Mesenchymal stem cell (in vitro differentiated cells and primary cell): ENCODE measurements around the gene ZBTB49.

Source experiments
- DNase-seq: peaks from one replicate; pipeline ENCODE4 v3.0.0-alpha.2; 2013
- H2AFZ ChIP-seq: one replicate; pipeline ENCODE4 v1.6.1; 2013; ENCODE audit warnings: low read depth, mild to moderate bottlenecking, control low read depth, inconsistent platforms, low read length, moderate library complexity
- H2AK5ac ChIP-seq: 2 replicates; pipeline ENCODE4 v1.6.1; 2013; ENCODE audit warnings: low read length, moderate library complexity, mild to moderate bottlenecking, inconsistent platforms; ENCODE audit not compliant: severe bottlenecking
- H2BK120ac ChIP-seq: one replicate; pipeline ENCODE4 v1.6.1; 2013; ENCODE audit warnings: low read depth, mild to moderate bottlenecking, inconsistent platforms, low read length, moderate library complexity
- H2BK12ac ChIP-seq, 2 experiments: one replicate each; pipeline ENCODE4 v1.6.1; 2013; ENCODE audit warnings: inconsistent platforms in 2 of 2, low read length in 2 of 2, mild to moderate bottlenecking in 2 of 2, moderate library complexity in 2 of 2, control low read depth in 1 of 2
- H2BK15ac ChIP-seq: one replicate; pipeline ENCODE4 v1.6.1; 2013; ENCODE audit warnings: mild to moderate bottlenecking, low read depth, inconsistent platforms; ENCODE audit not compliant: poor library complexity, severe bottlenecking
- H2BK5ac ChIP-seq: 2 replicates; pipeline ENCODE4 v1.6.1; 2013; ENCODE audit warnings: low read depth, mild to moderate bottlenecking, low read length, control low read depth, inconsistent platforms; ENCODE audit not compliant: poor library complexity, severe bottlenecking
- H3K14ac ChIP-seq, 2 experiments: one replicate each; pipeline ENCODE4 v1.6.1; 2013; ENCODE audit warnings: inconsistent platforms in 2 of 2, low read length in 2 of 2, control low read depth in 1 of 2, mild to moderate bottlenecking in 1 of 2, moderate library complexity in 1 of 2
- H3K18ac ChIP-seq, 2 experiments: one replicate each; pipeline ENCODE4 v1.6.1; 2013; ENCODE audit warnings: inconsistent platforms in 2 of 2, low read length in 2 of 2, control low read depth in 1 of 2, low read depth in 1 of 2, mild to moderate bottlenecking in 1 of 2
- H3K23ac ChIP-seq, 2 experiments: one replicate each; pipeline ENCODE4 v1.6.1; 2013; ENCODE audit warnings: inconsistent platforms in 2 of 2, low read length in 2 of 2, mild to moderate bottlenecking in 2 of 2, moderate library complexity in 2 of 2, control low read depth in 1 of 2
- H3K27ac ChIP-seq: 2 replicates; pipeline ENCODE4 v1.5.1; 2013; ENCODE audit warnings: mild to moderate bottlenecking, moderate library complexity, low read length, control low read depth, inconsistent platforms; ENCODE audit not compliant: poor library complexity, severe bottlenecking
- H3K27me3 ChIP-seq, 2 experiments: 2 replicates each; pipeline versions ENCODE4 v1.6.1 to v1.7.0; 2013; ENCODE audit warnings: low read length in 2 of 2, mild to moderate bottlenecking in 2 of 2, moderate library complexity in 2 of 2, control low read depth in 1 of 2, inconsistent platforms in 1 of 2; ENCODE audit not compliant: control insufficient read depth in 1 of 2, insufficient read depth in 1 of 2
- H3K36me3 ChIP-seq, 2 experiments: 2 replicates each; pipeline versions ENCODE4 v1.6.1 to v1.7.0; 2013; ENCODE audit warnings: low read length in 2 of 2, control low read depth in 1 of 2, inconsistent platforms in 1 of 2, low read depth in 1 of 2, mild to moderate bottlenecking in 1 of 2; ENCODE audit not compliant: insufficient read depth in 2 of 2, control insufficient read depth in 1 of 2
- H3K4ac ChIP-seq, 2 experiments: one replicate each; pipeline ENCODE4 v1.6.1; 2013; ENCODE audit warnings: inconsistent platforms in 2 of 2, low read length in 2 of 2, mild to moderate bottlenecking in 2 of 2, moderate library complexity in 2 of 2, control low read depth in 1 of 2, low read depth in 1 of 2
- H3K4me1 ChIP-seq: 2 replicates; pipeline ENCODE4 v1.6.1; 2013; ENCODE audit warnings: low read depth, low read length, control low read depth; ENCODE audit not compliant: control insufficient read depth, insufficient read depth
- H3K4me2 ChIP-seq: 2 replicates; pipeline ENCODE4 v1.6.1; 2013; ENCODE audit warnings: low read length, mild to moderate bottlenecking, inconsistent platforms; ENCODE audit not compliant: poor library complexity, severe bottlenecking
- H3K4me3 ChIP-seq, 2 experiments: 2 replicates each; pipeline versions ENCODE4 v1.5.1 to v1.7.0; 2013; ENCODE audit warnings: low read length in 2 of 2, mild to moderate bottlenecking in 2 of 2, control low read depth in 1 of 2, low read depth in 1 of 2; ENCODE audit not compliant: insufficient read depth in 1 of 2
- H3K79me1 ChIP-seq: replicated peaks from 2 replicates; pipeline ENCODE4 v1.6.1; 2013; ENCODE audit warnings: mild to moderate bottlenecking, control low read depth, low read length, inconsistent platforms; ENCODE audit not compliant: poor library complexity, severe bottlenecking
- H3K9ac ChIP-seq: 2 replicates; pipeline ENCODE4 v1.7.0; 2013; ENCODE audit warnings: mild to moderate bottlenecking, low read length, moderate library complexity
- H3K9me3 ChIP-seq: 2 replicates; pipeline ENCODE4 v1.7.0; 2013; ENCODE audit warnings: mild to moderate bottlenecking, low read length; ENCODE audit not compliant: control insufficient read depth
- H4K8ac ChIP-seq: one replicate; pipeline ENCODE4 v1.6.1; 2013; ENCODE audit warnings: inconsistent platforms, mild to moderate bottlenecking, low read length, moderate library complexity
- H4K91ac ChIP-seq: one replicate; pipeline ENCODE4 v1.6.1; 2013; ENCODE audit warnings: mild to moderate bottlenecking, low read length, inconsistent platforms
- WGBS: methylation state at CpG from one replicate; pipeline ENCODE4 v1.1.7; 2013; ENCODE audit warnings: mixed read lengths; 5-methylcytosine and 5-hydroxymethylcytosine counted together

The ZBTB49 gene

DNA sequence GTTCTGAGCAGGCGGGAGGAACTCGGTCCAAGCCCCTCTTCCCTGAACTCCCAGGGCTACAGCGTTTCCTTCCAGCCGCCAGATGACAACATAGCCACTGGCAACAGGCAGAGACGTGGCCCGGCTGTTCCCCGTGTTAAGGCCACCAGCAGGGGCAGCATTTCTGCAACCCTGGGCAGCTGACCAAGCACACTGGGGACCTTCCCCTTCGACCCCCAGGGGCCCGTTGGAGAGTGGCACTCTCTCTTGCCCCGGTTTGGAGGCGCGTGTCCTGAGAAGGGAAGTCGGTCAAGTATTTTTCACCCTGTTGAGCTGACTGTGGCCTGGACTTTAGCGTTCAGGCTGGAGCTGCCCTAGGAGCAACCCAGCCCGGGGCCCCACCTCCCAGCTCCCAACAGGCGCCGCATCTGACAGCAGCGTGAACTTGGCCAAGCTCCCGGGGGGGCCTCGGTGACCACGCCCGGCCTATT, 37.6 kb downstream of the ZBTB49 start:
- H3K4ac ChIP-seq, result no peak overlapping the region

DNA sequence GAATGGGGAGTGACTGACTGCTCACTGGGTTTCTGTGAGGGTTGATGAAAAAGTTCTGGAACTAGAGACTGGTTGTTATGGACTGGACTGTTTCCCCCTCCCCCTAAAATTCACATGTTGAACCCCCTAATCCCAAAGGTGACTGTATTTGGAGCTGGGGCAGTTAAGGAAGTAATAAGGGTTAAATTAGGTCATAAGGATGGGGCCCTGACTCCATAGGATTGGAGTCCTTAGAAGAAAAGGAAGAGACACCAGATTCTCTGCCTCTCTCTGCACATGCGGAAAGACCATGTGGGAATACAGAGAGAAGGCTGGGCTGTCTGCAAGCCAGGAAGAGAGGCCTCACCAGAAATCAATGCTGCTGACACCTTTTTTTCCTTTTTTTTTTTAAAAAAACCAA, 38.2 kb downstream of the ZBTB49 start:
- Histone ChIP-seq H3K27me3 (peaks cover 0 to 4% of the 10 kb centered on the region in 2 experiments), H2AK5ac (no peak overlapping the region), H3K79me1 (no peaks in the 10 kb centered on the region), H3K18ac (no peak overlapping the region), H3K4ac (no peak overlapping the region), H2BK15ac (no peak overlapping the region), H3K4me2 (no peak overlapping the region), H3K4me3 (no peak overlapping the region), H3K9ac (no peak overlapping the region), H4K8ac (no peak overlapping the region), H2BK5ac (no peak overlapping the region), H4K91ac (no peak overlapping the region), H3K4me1 (no peaks in the 10 kb centered on the region), H2AFZ (no peak overlapping the region), H3K23ac (no peak overlapping the region), H3K36me3 (no peaks in the 10 kb centered on the region), H3K27ac (no peak overlapping the region), H3K14ac (no peak overlapping the region), H2BK120ac (no peak overlapping the region), H2BK12ac (no peak overlapping the region), H3K9me3 (peaks cover 2% of the 10 kb centered on the region)
- WGBS, result 100% methylated on average over 1 of the region's 1 CpG
- DNase-seq, result no peak

More for the DNA sequence above, 37.6 kb downstream of the ZBTB49 start:
- H3K36me3 ChIP-seq, result peaks cover under 1 to 2% of the 10 kb centered on the region in 2 experiments
- peaks cover 2% of the 10 kb centered on the region for H3K9me3 ChIP-seq
- no peak overlapping the region for H4K91ac ChIP-seq
- no peaks in the 10 kb centered on the region for H3K4me1 ChIP-seq
- H3K18ac ChIP-seq, result peak overlapping the region in 1 of 2 experiments; percentile 42
- H4K8ac ChIP-seq, result no peak overlapping the region
- no peak overlapping the region for H2BK120ac ChIP-seq
- H2BK12ac ChIP-seq, result peak overlapping the region in 1 of 2 experiments; percentile 39
- H2AK5ac ChIP-seq, result no peak overlapping the region
- H3K4me3 ChIP-seq, result no peak overlapping the region
- no peak overlapping the region for H2AFZ ChIP-seq
- H3K23ac ChIP-seq, result no peak overlapping the region
- peak overlapping the region in 1 of 2 experiments; percentile 29 for H3K14ac ChIP-seq
- no peak overlapping the region for H3K27ac ChIP-seq
- no peak overlapping the region for H2BK5ac ChIP-seq
- H2BK15ac ChIP-seq, result no peak overlapping the region
- H3K27me3 ChIP-seq, result peaks cover 0 to 4% of the 10 kb centered on the region in 2 experiments
- H3K79me1 ChIP-seq, result no peaks in the 10 kb centered on the region
- DNase-seq, result peak; percentile 39
- WGBS, result 42% methylated on average over 18 of the region's 22 CpGs
- no peak overlapping the region for H3K9ac ChIP-seq
- no peak overlapping the region for H3K4me2 ChIP-seq

DNA sequence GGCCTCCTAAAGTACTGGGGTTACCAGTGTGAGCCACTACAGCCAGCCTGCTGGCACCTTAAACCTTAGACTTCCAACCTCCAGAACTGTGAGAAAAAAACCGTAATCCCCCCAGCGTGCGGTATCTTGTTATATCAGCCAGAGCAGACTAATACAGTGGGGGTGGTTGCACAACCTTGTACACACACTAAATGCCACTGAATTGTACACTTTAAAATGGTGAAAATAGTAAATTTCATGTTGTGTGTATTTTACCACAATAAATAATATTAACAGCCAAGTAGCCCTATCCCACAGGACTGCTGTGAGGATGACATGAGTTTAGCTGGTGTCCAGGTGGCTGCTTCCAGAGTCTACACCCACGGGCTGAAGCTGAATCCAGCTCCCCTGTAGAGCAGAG, 38.8 kb downstream of the ZBTB49 start:
- Histone ChIP-seq H2BK5ac (no peak overlapping the region), H3K9ac (no peak overlapping the region), H4K91ac (no peak overlapping the region), H3K4me1 (peaks cover 2% of the 10 kb centered on the region), H3K4ac (no peak overlapping the region), H2BK15ac (no peak overlapping the region), H2AFZ (no peak overlapping the region), H3K27ac (no peak overlapping the region), H3K23ac (no peak overlapping the region), H3K14ac (no peak overlapping the region), H2BK120ac (no peak overlapping the region), H3K4me3 (no peak overlapping the region), H4K8ac (no peak overlapping the region), H2AK5ac (no peak overlapping the region), H3K36me3 (no peaks in the 10 kb centered on the region), H3K9me3 (peaks cover 2% of the 10 kb centered on the region), H3K27me3 (peaks cover 0 to 4% of the 10 kb centered on the region in 2 experiments), H3K18ac (no peak overlapping the region), H3K4me2 (no peak overlapping the region), H2BK12ac (no peak overlapping the region), H3K79me1 (no peaks in the 10 kb centered on the region)
- 56% methylated on average over 1 of the region's 4 CpGs for whole genome bisulfite sequencing
- DNase-seq, result no peak

DNA sequence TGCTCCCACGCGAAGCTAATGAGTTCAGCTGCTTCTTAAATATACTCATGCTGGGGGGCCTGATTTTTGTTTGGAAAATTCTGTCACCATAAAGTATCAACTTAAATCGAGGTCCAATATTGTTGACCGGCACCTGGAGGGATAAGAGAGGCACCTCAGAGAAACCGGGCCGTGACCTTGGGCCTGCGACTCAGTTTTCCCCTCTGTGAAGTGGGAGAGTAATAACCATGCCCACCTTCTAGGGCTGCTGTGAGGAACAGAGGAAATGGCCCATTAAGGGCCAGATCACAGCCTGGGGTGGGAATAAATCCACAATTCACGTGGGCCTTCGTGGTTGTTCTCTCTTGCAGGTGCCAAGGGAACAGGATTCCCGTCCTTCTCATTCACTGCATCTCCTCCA, 39.4 kb downstream of the ZBTB49 start:
- Histone ChIP-seq H2BK5ac (no peak overlapping the region), H3K4me1 (peaks cover 2% of the 10 kb centered on the region), H3K36me3 (no peaks in the 10 kb centered on the region), H3K79me1 (no peaks in the 10 kb centered on the region), H4K8ac (no peak overlapping the region), H3K9me3 (peaks cover 2% of the 10 kb centered on the region), H3K9ac (no peak overlapping the region), H4K91ac (no peak overlapping the region), H2AK5ac (no peak overlapping the region), H2BK15ac (no peak overlapping the region), H3K14ac (no peak overlapping the region), H3K27ac (no peak overlapping the region), H3K4ac (no peak overlapping the region), H3K23ac (no peak overlapping the region), H2AFZ (no peak overlapping the region), H3K18ac (no peak overlapping the region), H3K4me2 (no peak overlapping the region), H3K4me3 (no peak overlapping the region), H2BK12ac (no peak overlapping the region), H2BK120ac (no peak overlapping the region), H3K27me3 (peaks cover 0 to 4% of the 10 kb centered on the region in 2 experiments)
- WGBS, result 92% methylated on average over 7 of the region's 10 CpGs
- no peak for DNase-seq
